ENCODE results near the gene ZNF488.

The ZNF488 gene

GRCh38 chr10:47349516-47349915, 34.6 kb downstream of the ZNF488 start:
- DNase-seq (ENCODE audit: low read depth), result no peak

GRCh38 chr10:47348661-47349470, 35.2 kb downstream of the ZNF488 start:
- DNase-seq (ENCODE audit: low read depth), result no peak

- DNase-seq (ENCODE audit: low read depth), result no peak
Measured at GRCh38 chr10:47348138-47348651, 35.9 kb downstream of the ZNF488 start, which contains the start of gene RBP3. RBP3 (plus strand) TSS chr10:47348363; CDS start chr10:47348485, 122 bp downstream.

- no peak for DNase-seq (ENCODE audit: low read depth)
Measured at GRCh38 chr10:47347303-47347675, 36.8 kb downstream of the ZNF488 start.

GRCh38 chr10:47346581-47347302, 37.4 kb downstream of the ZNF488 start:
- no peak for DNase-seq (ENCODE audit: low read depth)

- no peak for DNase-seq (ENCODE audit: low read depth)
Measured at GRCh38 chr10:47344996-47345870, 38.9 kb downstream of the ZNF488 start.

- DNase-seq (ENCODE audit: low read depth), result peak; percentile 58
Measured at GRCh38 chr10:47340608-47341170, 43.4 kb downstream of the ZNF488 start.

GRCh38 chr10:47339759-47340607, 44.1 kb downstream of the ZNF488 start:
- DNase-seq (ENCODE audit: low read depth), result no peak

GRCh38 chr10:47339186-47339735, 44.8 kb downstream of the ZNF488 start:
- no peak for DNase-seq (ENCODE audit: low read depth)

GRCh38 chr10:47337310-47337709, 46.8 kb downstream of the ZNF488 start:
- DNase-seq (ENCODE audit: low read depth), result no peak

- no peak for DNase-seq (ENCODE audit: low read depth)
Measured at GRCh38 chr10:47336387-47337134, 47.5 kb downstream of the ZNF488 start.

GRCh38 chr10:47335906-47336305, 48.2 kb downstream of the ZNF488 start:
- DNase-seq (ENCODE audit: low read depth), result no peak

GRCh38 chr10:47334466-47335295, 49.4 kb downstream of the ZNF488 start:
- DNase-seq (ENCODE audit: low read depth), result no peak

- no peak for DNase-seq (ENCODE audit: low read depth)
Measured at GRCh38 chr10:47333532-47333931, 50.6 kb downstream of the ZNF488 start.

- DNase-seq (ENCODE audit: low read depth), result no peak
Measured at GRCh38 chr10:47332946-47333345, 51.1 kb downstream of the ZNF488 start.

- DNase-seq (ENCODE audit: low read depth), result no peak
Measured at GRCh38 chr10:47332371-47332770, 51.7 kb downstream of the ZNF488 start.

GRCh38 chr10:47331954-47332353, 52.1 kb downstream of the ZNF488 start:
- DNase-seq (ENCODE audit: low read depth), result no peak

GRCh38 chr10:47331491-47331890, 52.6 kb downstream of the ZNF488 start:
- DNase-seq (ENCODE audit: low read depth), result no peak

GRCh38 chr10:47330804-47331203, 53.3 kb downstream of the ZNF488 start:
- no peak for DNase-seq (ENCODE audit: low read depth)

Data from stimulated activated CD8-positive, alpha-beta memory T cell treated with anti-CD3 and anti-CD28 coated beads, Interleukin-4, amount 100 ng/mL, for 24 hours (primary cell).